Pancreas (tissue), 10 donors: ENCODE results near the gene SAMD14. TPM values are rescaled to one million over a fixed set of nuclear protein-coding genes. Genes with fewer than 3 reads are reported as not detected.

Experiments
- ATAC-seq, 4 donors: fragments of 200-7000 bp; cut with Tn5 transposase; one replicate each; pipeline versions ENCODE4 v1.8.0 to v1.9.1; 2020; ENCODE audit warnings: mild to moderate bottlenecking in 4 of 4, moderate library complexity in 4 of 4
- DNase-seq, 6 donors: peaks; one replicate each; pipeline ENCODE4 v3.0.0-alpha.2; 2020
- FAIRE-seq: peaks from 2 replicates; lab custom pipeline; 2012; peaks lifted over from hg19 to GRCh38; lab: Jason Lieb, UNC
- H3K27ac ChIP-seq, 4 donors: fragments of 200-600 bp; sonication (generic); 1 replicate in 3 of 4; 2 replicates in 1 of 4; pipeline versions ENCODE4 v1.5.0 to v1.8.0; 2020
- H3K27me3 ChIP-seq, 4 donors: fragments of 200-600 bp; one replicate each; pipeline ENCODE4 v1.8.0; 2021
- H3K36me3 ChIP-seq, 3 donors: fragments of 200-600 bp; sonication (generic) in 1 of 3; one replicate each; pipeline versions ENCODE4 v1.5.0 to v1.8.0; 2020 to 2021
- H3K4me1 ChIP-seq, 3 donors: fragments of 200-600 bp; one replicate each; pipeline ENCODE4 v1.8.0; 2021
- H3K4me3 ChIP-seq, 4 donors: fragments of 200-600 bp; sonication (generic) in 2 of 4; one replicate each; pipeline versions ENCODE4 v1.5.0 to v1.8.0; 2020 to 2021
- H3K9me3 ChIP-seq, 4 donors: fragments of 200-600 bp; one replicate each; pipeline ENCODE4 v1.8.0; 2021
- WGBS, 2 donors: extraction: QIAGEN DNeasy Blood & Tissue Kit; methylation state at CpG; one replicate each; pipeline ENCODE4 v1.1.7; 2013; 5-methylcytosine and 5-hydroxymethylcytosine counted together
- intact Hi-C, 3 donors: fragments of 100-400 bp; cut with DNase I; formaldehyde crosslinking; loops; one replicate each; pipeline versions ENCODE4 v1.11.1 to v1.14.2; 2022
- polyA plus RNA-seq, 2 donors: library from polyadenylated mRNA; stranded (reverse); fragments of 200-250 nt; gene quantifications; one replicate each; pipeline ENCODE4 v1.2.3, GENCODE V29; 2013
- total RNA-seq, 6 donors: library from RNA; stranded (reverse); fragmentation: NEBNext Ultra II Directional in 4 of 6; extraction: Animal tissue kit (Norgen Biotek cat#: 25700) in 4 of 6; gene quantifications; one replicate each; pipeline versions ENCODE4 v1.2.1 to v1.2.4, GENCODE V29; 2021 to 2023
- TF ChIP-seq, protein P1 (sequence below), 4 donors: fragments of 200-600 bp; sonication (generic) in 3 of 4; IDR thresholded peaks; one replicate each; pipeline versions ENCODE4 v1.5.0 to v1.8.0; 2021; ENCODE audit warnings: antibody characterized with exemption in 4 of 4
- donor health status: healthy with polysubstance abuse.
- donor health status: DM: no; HTN: no; CAD: no; lungs with moderate emphysema.
- donor health status: DM: no; HTN: no; CAD: no.
- donor health status: control.
- donor health status: control.
- donor health status: Bipolar disorder and iron deficiency.
- donor health status: DM: yes; HTN: yes; CAD: no.
- donor health status: DM: no; HTN: no; CAD: no.
- donor health status: DM: no; HTN: no; CAD: no.
- donor health status: DM: yes; HTN: yes; CAD: no.

SAMD14 gene
- total and polyA plus RNA-seq, 8 donors = 0.09 to 1.3 (median 0.61) TPM

DNA sequence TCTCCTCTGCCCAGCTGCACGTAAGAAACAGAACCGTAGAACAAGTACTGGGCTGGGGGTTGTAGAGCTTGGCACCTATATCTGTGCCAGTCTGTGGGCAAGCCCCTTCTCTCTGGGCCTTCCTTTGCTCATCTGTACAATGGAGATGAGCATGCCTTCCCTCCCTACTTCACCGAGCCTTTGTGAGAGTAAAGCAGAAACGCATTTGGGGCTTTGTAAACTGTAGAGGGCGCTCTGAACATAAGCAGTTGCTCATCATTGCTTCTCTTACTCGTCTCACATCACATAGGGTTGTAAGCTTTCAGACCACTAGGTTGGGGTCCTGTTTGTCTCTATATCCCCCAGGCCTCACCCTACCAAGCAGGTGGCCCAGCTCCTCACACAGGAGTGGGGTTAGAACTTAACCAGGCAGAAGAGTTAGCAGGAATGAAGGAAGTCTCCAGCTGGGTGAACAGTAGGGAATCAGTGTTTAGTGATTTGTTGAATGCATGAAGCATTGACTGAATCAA is 15.1 kb downstream of the SAMD14 start:
- DNase-seq (peak in 1 of 6 donors; percentile 38), ATAC-seq (peak in 2 of 4 donors; percentile 8 to 12), FAIRE-seq (no peak)
- no peaks in the 10 kb centered on the region for H3K27me3 ChIP-seq
- TF ChIP-seq, protein P1, sequence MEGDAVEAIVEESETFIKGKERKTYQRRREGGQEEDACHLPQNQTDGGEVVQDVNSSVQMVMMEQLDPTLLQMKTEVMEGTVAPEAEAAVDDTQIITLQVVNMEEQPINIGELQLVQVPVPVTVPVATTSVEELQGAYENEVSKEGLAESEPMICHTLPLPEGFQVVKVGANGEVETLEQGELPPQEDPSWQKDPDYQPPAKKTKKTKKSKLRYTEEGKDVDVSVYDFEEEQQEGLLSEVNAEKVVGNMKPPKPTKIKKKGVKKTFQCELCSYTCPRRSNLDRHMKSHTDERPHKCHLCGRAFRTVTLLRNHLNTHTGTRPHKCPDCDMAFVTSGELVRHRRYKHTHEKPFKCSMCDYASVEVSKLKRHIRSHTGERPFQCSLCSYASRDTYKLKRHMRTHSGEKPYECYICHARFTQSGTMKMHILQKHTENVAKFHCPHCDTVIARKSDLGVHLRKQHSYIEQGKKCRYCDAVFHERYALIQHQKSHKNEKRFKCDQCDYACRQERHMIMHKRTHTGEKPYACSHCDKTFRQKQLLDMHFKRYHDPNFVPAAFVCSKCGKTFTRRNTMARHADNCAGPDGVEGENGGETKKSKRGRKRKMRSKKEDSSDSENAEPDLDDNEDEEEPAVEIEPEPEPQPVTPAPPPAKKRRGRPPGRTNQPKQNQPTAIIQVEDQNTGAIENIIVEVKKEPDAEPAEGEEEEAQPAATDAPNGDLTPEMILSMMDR (IDR thresholded peaks at IDR 0.05) = peak in 2 of 4 donors; percentile 20 to 21
- no peaks in the 10 kb centered on the region for H3K9me3 ChIP-seq
- H3K4me1 ChIP-seq = peaks cover 5 to 21% (median 21%) of the 10 kb centered on the region in 3 donors
- H3K4me3 ChIP-seq = no peak overlapping the region
- 10 to 15% methylated on average over 6 of the region's 6 CpGs for WGBS, 2 donors
- no peak overlapping the region for H3K27ac ChIP-seq
- no peaks in the 10 kb centered on the region for H3K36me3 ChIP-seq
- intact Hi-C loops = no loop called here

- no peak overlapping the region for H3K27ac ChIP-seq
- H3K4me3 ChIP-seq = no peak overlapping the region
- peaks cover 0 to under 1% (median 0%) of the 10 kb centered on the region in 3 donors for H3K36me3 ChIP-seq
- TF ChIP-seq, protein P1 (IDR thresholded peaks at IDR 0.05) = no peak
- H3K4me1 ChIP-seq = peaks cover 5 to 21% (median 21%) of the 10 kb centered on the region in 3 donors
- FAIRE-seq = no peak
- DNase-seq = no peak
- WGBS, 2 donors = 75% methylated on average over 4 of the region's 4 CpGs
- ATAC-seq = no peak
- intact Hi-C loops = no loop called here
- no peaks in the 10 kb centered on the region for H3K27me3 ChIP-seq
- no peaks in the 10 kb centered on the region for H3K9me3 ChIP-seq
These were observed 15.6 kb downstream of the SAMD14 start for GRCh38 chr17:50114401-50114800.

DNA sequence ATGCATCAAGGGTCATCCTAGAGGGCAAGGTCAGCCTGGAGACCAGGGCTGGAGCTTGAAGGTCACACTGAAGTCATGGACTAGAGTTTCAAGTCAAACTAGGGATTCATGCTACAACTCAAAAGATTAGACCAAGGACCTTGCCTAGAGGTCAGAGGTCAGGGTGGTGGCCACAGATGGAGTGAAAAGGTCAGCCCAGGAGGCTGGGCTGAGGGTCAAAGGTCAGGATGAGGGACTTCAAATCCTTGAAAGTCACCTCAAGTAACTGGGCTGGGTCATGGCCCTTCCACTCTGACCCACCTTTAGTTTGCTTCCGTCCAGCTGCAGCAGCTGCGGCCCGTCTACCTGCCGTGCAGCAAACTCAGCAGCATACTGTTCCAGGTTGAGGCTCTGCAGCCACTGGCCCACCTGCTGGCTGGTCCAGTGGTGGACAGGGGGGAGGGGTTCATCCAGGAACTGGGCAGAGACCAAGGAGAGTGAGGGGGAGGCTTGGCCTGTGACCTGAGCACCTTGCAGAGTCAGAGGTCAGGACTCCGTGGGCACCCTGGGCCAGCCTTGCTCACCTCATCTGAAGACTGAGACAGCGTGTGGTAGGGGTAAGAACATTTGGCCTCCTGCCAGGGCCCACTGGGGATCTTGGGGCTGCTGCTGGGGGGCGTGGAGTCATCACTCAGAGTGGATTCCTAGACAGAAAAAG is 16.2 kb downstream of the SAMD14 start:
- ATAC-seq = no peak
- no peaks in the 10 kb centered on the region for H3K27me3 ChIP-seq
- 61 to 77% methylated on average over 7 of the region's 7 CpGs for WGBS, 2 donors
- intact Hi-C loops = no loop called here
- no peak overlapping the region for H3K27ac ChIP-seq
- H3K9me3 ChIP-seq = no peaks in the 10 kb centered on the region
- peak in 3 of 6 donors; percentile 62 to 72 (median 64) for DNase-seq
- peaks cover 5 to 21% (median 21%) of the 10 kb centered on the region in 3 donors for H3K4me1 ChIP-seq
- TF ChIP-seq, protein P1 (IDR thresholded peaks at IDR 0.05) = no peak
- H3K4me3 ChIP-seq = no peak overlapping the region
- peaks cover 0 to 5% (median 0%) of the 10 kb centered on the region in 3 donors for H3K36me3 ChIP-seq
- no peak for FAIRE-seq

DNA sequence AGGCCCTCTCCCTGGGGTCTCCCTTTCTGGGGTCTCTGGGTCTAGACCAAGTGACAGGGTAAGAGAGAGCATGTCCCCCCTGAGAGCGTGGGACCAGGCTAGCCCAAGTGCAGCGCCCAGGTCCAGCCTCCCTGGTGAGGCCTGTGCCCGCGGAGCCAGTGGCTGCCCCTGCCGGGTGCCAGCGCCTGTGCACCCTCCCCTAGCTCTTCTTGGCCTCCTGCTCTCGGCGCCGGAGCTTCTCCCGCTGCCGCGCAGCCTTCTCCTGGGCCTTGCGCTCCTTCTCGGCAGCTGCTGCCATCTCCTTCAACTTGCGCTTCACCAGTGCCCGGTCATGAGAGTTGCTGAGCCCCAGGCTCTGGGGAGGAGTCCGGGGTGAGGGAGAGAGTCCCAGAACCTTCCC is 17.3 kb downstream of the SAMD14 start:
- DNase-seq = peak in 2 of 6 donors; percentile 66 to 78
- peaks cover 0 to 11% (median 4%) of the 10 kb centered on the region in 3 donors for H3K36me3 ChIP-seq
- H3K4me1 ChIP-seq = peaks cover 5 to 21% (median 21%) of the 10 kb centered on the region in 3 donors
- no peaks in the 10 kb centered on the region for H3K9me3 ChIP-seq
- FAIRE-seq = no peak
- H3K27ac ChIP-seq = no peak overlapping the region
- no peaks in the 10 kb centered on the region for H3K27me3 ChIP-seq
- TF ChIP-seq, protein P1 (IDR thresholded peaks at IDR 0.05) = no peak
- 56 to 61% methylated on average over 17 of the region's 17 CpGs for WGBS, 2 donors
- no peak overlapping the region for H3K4me3 ChIP-seq
- ATAC-seq = peak in 3 of 4 donors; percentile 11 to 15 (median 15)
- intact Hi-C loops = no loop called here
